Measurements from ENCODE around the gene DEXI. TPM values are rescaled to one million over a fixed set of nuclear protein-coding genes. Genes with fewer than 3 reads are reported as not detected.

Gene DEXI
- total and polyA plus RNA-seq, 9 of the 15 experiments (the other 6 are each of a cell fraction or from before 2014, with no cell fraction given), result 2.9 to 40.1 (median 22.0) TPM

DNA sequence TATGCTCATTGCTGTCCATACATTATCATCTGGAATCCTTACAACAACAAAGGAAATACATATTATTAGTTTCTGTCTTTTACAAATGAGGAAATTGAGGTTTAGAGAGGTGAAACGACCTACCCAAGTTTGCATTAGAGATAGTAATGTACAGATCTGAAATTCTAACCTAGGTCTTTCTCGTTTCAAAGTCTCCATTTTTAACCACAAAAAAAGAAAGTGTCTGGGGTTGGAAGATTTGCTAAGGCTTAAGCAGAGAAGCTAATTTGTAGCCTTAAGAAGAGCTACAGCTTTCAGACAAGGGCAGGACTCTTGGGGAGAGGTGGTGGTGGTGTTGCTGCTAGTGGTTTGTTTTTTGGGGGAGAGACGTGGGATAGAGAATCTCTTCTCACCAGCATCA, 46.1 kb downstream of the DEXI start:
- Histone ChIP-seq H3K4me3 (no peak overlapping the region), H3K36me3 (ENCODE audit: control insufficient read depth, insufficient read depth, low read length) (no peaks in the 10 kb centered on the region), H3K4me2 (ENCODE audit: insufficient read depth, low read length) (no peak overlapping the region), H2AFZ (ENCODE audit: low read depth, low read length) (no peak overlapping the region), H3K79me2 (ENCODE audit: control insufficient read depth, insufficient read depth, low read length) (no peaks in the 10 kb centered on the region), H3K27me3 (ENCODE audit: control insufficient read depth in 2 of 2, insufficient read depth in 2 of 2, low read length in 2 of 2) (peaks cover 0 to 12% of the 10 kb centered on the region in 2 experiments; a peak in 2 of 5 replicates), H4K20me1 (replicated peaks; ENCODE audit: control insufficient read depth, insufficient read depth, low read length) (peaks cover 9% of the 10 kb centered on the region), H3K9ac (ENCODE audit: insufficient read depth in 1 of 2, low read depth in 2 of 2, low read length in 2 of 2) (no peak overlapping the region), H3K9me1 (ENCODE audit: control insufficient read depth, insufficient read depth, low read length) (peaks cover 5% of the 10 kb centered on the region), H3K9me3 (replicated peaks; ENCODE audit: control insufficient read depth, insufficient read depth, low read depth, low read length) (no peaks in the 10 kb centered on the region), H3K27ac (ENCODE audit: extremely low read depth, low read depth, low read length) (no peak overlapping the region), H3K4me1 (replicated peaks in 1 of 2; ENCODE audit: control insufficient read depth in 2 of 2, insufficient read depth in 2 of 2, low read length in 2 of 2) (no peaks in the 10 kb centered on the region)
- no TSS peak for BruUV-seq (replicated peaks)
- POLR2A ChIA-PET, result no interaction called here
- 0% methylated on average over 3 of the region's 3 CpGs for WGBS (ENCODE audit: insufficient coverage, low coverage, missing lambda C conversion rate)
- DNase-seq (ENCODE audit: extremely low read depth in 1 of 4, low spot score in 3 of 4), result no peak
- in situ Hi-C loops (cut with MboI) (no loop called here), intact Hi-C loops (cut with micrococcal nuclease) (no loop called here)
- no peak for FAIRE-seq
- CTCF ChIA-PET (ENCODE audit: low intra/inter-chr PET ratio), result no interaction called here
- no peak for ATAC-seq
- TF ChIP-seq BMI1 (IDR thresholded peaks at IDR 0.05; ENCODE audit: low read length) (no peak), ZNF785 (CRISPR knock-in tag; IDR thresholded peaks at IDR 0.05) (no peak), DIDO1 (tag; IDR thresholded peaks at IDR 0.05; ENCODE audit: low read depth) (no peak), ZFP30 (CRISPR knock-in tag; IDR thresholded peaks at IDR 0.05; ENCODE audit: borderline replicate concordance) (no peak), NRF1 (conservative IDR thresholded peaks at IDR 0.05 in 1 of 2, IDR thresholded peaks at IDR 0.05 in 1 of 2) (no peak), TRIM28 (IDR thresholded peaks at IDR 0.05) (no peak), ZNF445 (CRISPR knock-in tag; IDR thresholded peaks at IDR 0.05; ENCODE audit: low read depth) (no peak)
- TF ChIP-seq, protein P1, sequence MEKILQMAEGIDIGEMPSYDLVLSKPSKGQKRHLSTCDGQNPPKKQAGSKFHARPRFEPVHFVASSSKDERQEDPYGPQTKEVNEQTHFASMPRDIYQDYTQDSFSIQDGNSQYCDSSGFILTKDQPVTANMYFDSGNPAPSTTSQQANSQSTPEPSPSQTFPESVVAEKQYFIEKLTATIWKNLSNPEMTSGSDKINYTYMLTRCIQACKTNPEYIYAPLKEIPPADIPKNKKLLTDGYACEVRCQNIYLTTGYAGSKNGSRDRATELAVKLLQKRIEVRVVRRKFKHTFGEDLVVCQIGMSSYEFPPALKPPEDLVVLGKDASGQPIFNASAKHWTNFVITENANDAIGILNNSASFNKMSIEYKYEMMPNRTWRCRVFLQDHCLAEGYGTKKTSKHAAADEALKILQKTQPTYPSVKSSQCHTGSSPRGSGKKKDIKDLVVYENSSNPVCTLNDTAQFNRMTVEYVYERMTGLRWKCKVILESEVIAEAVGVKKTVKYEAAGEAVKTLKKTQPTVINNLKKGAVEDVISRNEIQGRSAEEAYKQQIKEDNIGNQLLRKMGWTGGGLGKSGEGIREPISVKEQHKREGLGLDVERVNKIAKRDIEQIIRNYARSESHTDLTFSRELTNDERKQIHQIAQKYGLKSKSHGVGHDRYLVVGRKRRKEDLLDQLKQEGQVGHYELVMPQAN (IDR thresholded peaks at IDR 0.05; ENCODE audit: borderline replicate concordance), result no peak
- TF ChIP-seq, protein P2, sequence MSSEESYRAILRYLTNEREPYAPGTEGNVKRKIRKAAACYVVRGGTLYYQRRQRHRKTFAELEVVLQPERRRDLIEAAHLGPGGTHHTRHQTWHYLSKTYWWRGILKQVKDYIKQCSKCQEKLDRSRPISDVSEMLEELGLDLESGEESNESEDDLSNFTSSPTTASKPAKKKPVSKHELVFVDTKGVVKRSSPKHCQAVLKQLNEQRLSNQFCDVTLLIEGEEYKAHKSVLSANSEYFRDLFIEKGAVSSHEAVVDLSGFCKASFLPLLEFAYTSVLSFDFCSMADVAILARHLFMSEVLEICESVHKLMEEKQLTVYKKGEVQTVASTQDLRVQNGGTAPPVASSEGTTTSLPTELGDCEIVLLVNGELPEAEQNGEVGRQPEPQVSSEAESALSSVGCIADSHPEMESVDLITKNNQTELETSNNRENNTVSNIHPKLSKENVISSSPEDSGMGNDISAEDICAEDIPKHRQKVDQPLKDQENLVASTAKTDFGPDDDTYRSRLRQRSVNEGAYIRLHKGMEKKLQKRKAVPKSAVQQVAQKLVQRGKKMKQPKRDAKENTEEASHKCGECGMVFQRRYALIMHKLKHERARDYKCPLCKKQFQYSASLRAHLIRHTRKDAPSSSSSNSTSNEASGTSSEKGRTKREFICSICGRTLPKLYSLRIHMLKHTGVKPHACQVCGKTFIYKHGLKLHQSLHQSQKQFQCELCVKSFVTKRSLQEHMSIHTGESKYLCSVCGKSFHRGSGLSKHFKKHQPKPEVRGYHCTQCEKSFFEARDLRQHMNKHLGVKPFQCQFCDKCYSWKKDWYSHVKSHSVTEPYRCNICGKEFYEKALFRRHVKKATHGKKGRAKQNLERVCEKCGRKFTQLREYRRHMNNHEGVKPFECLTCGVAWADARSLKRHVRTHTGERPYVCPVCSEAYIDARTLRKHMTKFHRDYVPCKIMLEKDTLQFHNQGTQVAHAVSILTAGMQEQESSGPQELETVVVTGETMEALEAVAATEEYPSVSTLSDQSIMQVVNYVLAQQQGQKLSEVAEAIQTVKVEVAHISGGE (CRISPR knock-in tag; IDR thresholded peaks at IDR 0.05), result no peak
- TF ChIP-seq, protein P3, sequence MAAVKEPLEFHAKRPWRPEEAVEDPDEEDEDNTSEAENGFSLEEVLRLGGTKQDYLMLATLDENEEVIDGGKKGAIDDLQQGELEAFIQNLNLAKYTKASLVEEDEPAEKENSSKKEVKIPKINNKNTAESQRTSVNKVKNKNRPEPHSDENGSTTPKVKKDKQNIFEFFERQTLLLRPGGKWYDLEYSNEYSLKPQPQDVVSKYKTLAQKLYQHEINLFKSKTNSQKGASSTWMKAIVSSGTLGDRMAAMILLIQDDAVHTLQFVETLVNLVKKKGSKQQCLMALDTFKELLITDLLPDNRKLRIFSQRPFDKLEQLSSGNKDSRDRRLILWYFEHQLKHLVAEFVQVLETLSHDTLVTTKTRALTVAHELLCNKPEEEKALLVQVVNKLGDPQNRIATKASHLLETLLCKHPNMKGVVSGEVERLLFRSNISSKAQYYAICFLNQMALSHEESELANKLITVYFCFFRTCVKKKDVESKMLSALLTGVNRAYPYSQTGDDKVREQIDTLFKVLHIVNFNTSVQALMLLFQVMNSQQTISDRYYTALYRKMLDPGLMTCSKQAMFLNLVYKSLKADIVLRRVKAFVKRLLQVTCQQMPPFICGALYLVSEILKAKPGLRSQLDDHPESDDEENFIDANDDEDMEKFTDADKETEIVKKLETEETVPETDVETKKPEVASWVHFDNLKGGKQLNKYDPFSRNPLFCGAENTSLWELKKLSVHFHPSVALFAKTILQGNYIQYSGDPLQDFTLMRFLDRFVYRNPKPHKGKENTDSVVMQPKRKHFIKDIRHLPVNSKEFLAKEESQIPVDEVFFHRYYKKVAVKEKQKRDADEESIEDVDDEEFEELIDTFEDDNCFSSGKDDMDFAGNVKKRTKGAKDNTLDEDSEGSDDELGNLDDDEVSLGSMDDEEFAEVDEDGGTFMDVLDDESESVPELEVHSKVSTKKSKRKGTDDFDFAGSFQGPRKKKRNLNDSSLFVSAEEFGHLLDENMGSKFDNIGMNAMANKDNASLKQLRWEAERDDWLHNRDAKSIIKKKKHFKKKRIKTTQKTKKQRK (IDR thresholded peaks at IDR 0.05; ENCODE audit: borderline replicate concordance, low read depth, low read length), result no peak
- TF ChIP-seq, protein P4, sequence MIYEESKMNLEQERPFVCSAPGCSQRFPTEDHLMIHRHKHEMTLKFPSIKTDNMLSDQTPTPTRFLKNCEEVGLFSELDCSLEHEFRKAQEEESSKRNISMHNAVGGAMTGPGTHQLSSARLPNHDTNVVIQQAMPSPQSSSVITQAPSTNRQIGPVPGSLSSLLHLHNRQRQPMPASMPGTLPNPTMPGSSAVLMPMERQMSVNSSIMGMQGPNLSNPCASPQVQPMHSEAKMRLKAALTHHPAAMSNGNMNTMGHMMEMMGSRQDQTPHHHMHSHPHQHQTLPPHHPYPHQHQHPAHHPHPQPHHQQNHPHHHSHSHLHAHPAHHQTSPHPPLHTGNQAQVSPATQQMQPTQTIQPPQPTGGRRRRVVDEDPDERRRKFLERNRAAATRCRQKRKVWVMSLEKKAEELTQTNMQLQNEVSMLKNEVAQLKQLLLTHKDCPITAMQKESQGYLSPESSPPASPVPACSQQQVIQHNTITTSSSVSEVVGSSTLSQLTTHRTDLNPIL (CRISPR knock-in tag; IDR thresholded peaks at IDR 0.05), result no peak

Measured in K562 (cell line).